Tibial nerve (tissue), 4 donors: ENCODE data around the gene DNAH6. TPM values are rescaled to one million over a fixed set of nuclear protein-coding genes. Genes with fewer than 3 reads are reported as not detected.

Experiments
- DNase-seq, 2 donors: peaks; one replicate each; pipeline ENCODE4 v3.0.0-alpha.2; 2019; ENCODE audit warnings: low spot score in 2 of 2
- H3K27ac ChIP-seq, 4 donors: fragments of 200-600 bp; sonication (generic) in 3 of 4; one replicate each; pipeline ENCODE4 v1.5.1; 2017 to 2019; ENCODE audit warnings: mild to moderate bottlenecking in 1 of 4
- H3K27me3 ChIP-seq, 2 donors: fragments of 200-600 bp; sonication (generic) in 1 of 2; one replicate each; pipeline versions ENCODE4 v1.5.1 to v1.6.0; 2017 to 2019
- H3K36me3 ChIP-seq, 3 donors: fragments of 200-600 bp; sonication (generic); one replicate each; pipeline ENCODE4 v1.5.1; 2018 to 2019
- H3K4me1 ChIP-seq, 4 donors: fragments of 200-600 bp; sonication (generic) in 3 of 4; one replicate each; pipeline ENCODE4 v1.5.1; 2017 to 2019
- H3K4me3 ChIP-seq, 4 donors: fragments of 200-600 bp; sonication (generic) in 3 of 4; one replicate each; pipeline ENCODE4 v1.5.1; 2017 to 2019; ENCODE audit warnings: mild to moderate bottlenecking in 1 of 4, moderate library complexity in 1 of 4
- H3K9me3 ChIP-seq, 4 donors: fragments of 200-600 bp; sonication (generic) in 3 of 4; one replicate each; pipeline ENCODE4 v1.5.1; 2017 to 2019
- EP300 ChIP-seq, 2 donors: sonication (generic); formaldehyde crosslinking; IDR thresholded peaks; one replicate each; pipeline ENCODE4 v1.6.1; 2017; ENCODE audit warnings: antibody characterized with exemption in 2 of 2, mild to moderate bottlenecking in 1 of 2
- POLR2A ChIP-seq, 2 donors: fragments of 450-650 bp; IDR thresholded peaks; one replicate each; pipeline ENCODE4 v1.6.1; 2017; ENCODE audit warnings: antibody characterized with exemption in 2 of 2, mild to moderate bottlenecking in 2 of 2, moderate library complexity in 2 of 2
- WGBS, 2 donors: methylation state at CpG; one replicate each; pipeline ENCODE4 v1.1.5; 2018; 5-methylcytosine and 5-hydroxymethylcytosine counted together
- total RNA-seq, 4 donors: library from RNA; depleted of rRNA; stranded (reverse); fragments of >200 nt; gene quantifications; one replicate each; pipeline ENCODE4 v1.1.0, GENCODE V29; 2016
- TF ChIP-seq, protein P1 (sequence below), 5 experiments: fragments of 200-600 bp in 3 of 5; fragments of 450-650 bp in 2 of 5; sonication (generic) in 3 of 5; IDR thresholded peaks; one replicate each; pipeline ENCODE4 v1.5.1; 2016 to 2019; ENCODE audit warnings: antibody characterized with exemption in 5 of 5, mild to moderate bottlenecking in 3 of 5, moderate library complexity in 2 of 5

Gene DNAH6
- total RNA-seq, 4 donors from 2014 or later: 2.2 to 5.9 (median 2.7) TPM

DNA sequence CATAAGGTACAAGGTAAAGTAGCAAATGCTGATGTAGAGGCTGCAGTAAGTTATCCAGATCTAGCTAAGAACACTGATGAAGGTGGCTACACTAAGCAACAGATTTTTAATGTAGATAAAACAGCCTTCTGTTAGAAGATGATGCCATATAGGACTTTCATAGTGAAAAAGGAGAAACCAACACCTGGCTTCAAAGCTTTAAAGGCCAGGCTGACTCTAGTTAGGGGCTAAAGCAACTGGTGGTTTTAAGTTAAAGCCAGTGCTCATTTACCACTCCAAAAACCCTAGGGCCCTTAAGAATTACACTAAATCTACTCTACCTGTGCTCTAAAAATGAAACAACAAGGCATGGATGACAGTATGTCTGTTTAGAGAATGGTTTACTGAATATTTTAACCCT is 131.0 kb downstream of the DNAH6 start:
- Histone ChIP-seq H3K4me3 (no peak overlapping the region), H3K27ac (no peak overlapping the region), H3K36me3 (no peaks in the 10 kb centered on the region), H3K27me3 (no peaks in the 10 kb centered on the region), H3K9me3 (peaks cover 0 to 13% (median 0%) of the 10 kb centered on the region in 4 donors), H3K4me1 (no peaks in the 10 kb centered on the region)
- TF ChIP-seq EP300 (IDR thresholded peaks at IDR 0.05) (no peak), POLR2A (IDR thresholded peaks at IDR 0.05) (no peak)
- TF ChIP-seq, protein P1, sequence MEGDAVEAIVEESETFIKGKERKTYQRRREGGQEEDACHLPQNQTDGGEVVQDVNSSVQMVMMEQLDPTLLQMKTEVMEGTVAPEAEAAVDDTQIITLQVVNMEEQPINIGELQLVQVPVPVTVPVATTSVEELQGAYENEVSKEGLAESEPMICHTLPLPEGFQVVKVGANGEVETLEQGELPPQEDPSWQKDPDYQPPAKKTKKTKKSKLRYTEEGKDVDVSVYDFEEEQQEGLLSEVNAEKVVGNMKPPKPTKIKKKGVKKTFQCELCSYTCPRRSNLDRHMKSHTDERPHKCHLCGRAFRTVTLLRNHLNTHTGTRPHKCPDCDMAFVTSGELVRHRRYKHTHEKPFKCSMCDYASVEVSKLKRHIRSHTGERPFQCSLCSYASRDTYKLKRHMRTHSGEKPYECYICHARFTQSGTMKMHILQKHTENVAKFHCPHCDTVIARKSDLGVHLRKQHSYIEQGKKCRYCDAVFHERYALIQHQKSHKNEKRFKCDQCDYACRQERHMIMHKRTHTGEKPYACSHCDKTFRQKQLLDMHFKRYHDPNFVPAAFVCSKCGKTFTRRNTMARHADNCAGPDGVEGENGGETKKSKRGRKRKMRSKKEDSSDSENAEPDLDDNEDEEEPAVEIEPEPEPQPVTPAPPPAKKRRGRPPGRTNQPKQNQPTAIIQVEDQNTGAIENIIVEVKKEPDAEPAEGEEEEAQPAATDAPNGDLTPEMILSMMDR (IDR thresholded peaks at IDR 0.05): no peak
- no peak for DNase-seq

DNA sequence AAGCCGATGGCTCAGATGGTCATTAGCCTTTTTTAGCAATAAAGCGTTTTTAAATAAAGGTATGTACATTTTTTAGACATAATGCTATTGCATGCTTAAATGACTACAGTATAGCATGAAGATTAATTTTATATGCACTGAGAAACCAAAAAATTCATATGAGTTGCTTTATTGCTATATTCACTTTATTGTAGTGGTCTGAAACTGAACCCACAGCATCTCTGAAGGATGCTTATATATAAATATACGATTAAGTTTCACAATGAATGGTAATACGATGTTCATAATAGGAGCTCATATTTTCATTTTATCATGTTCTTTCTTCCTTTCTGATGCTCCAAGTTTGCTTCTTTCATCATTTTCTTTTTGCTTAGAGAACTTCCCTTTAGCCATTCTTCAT is 132.8 kb downstream of the DNAH6 start:
- no peak for DNase-seq
- H3K9me3 ChIP-seq: peaks cover 0 to 9% (median 0%) of the 10 kb centered on the region in 4 donors
- WGBS, 2 donors: 88 to 95% methylated on average over 4 of the region's 4 CpGs
- TF ChIP-seq, protein P1 (IDR thresholded peaks at IDR 0.05): no peak
- no peak for TF ChIP-seq POLR2A (IDR thresholded peaks at IDR 0.05)
- no peak for TF ChIP-seq EP300 (IDR thresholded peaks at IDR 0.05)
- H3K4me1 ChIP-seq: no peaks in the 10 kb centered on the region
- no peaks in the 10 kb centered on the region for H3K36me3 ChIP-seq
- H3K27ac ChIP-seq: no peak overlapping the region
- no peaks in the 10 kb centered on the region for H3K27me3 ChIP-seq
- H3K4me3 ChIP-seq: no peak overlapping the region

GRCh38 chr2:84649487-84650142 is 133.3 kb downstream of the DNAH6 start:
- WGBS, 2 donors: 66 to 67% methylated on average over 2 of the region's 2 CpGs

GRCh38 chr2:84652431-84652830 is 136.1 kb downstream of the DNAH6 start:
- no peak for DNase-seq
- H3K9me3 ChIP-seq: no peaks in the 10 kb centered on the region
- H3K27me3 ChIP-seq: no peaks in the 10 kb centered on the region
- WGBS, 2 donors: 74 to 86% methylated on average over 1 of the region's 1 CpG
- H3K4me1 ChIP-seq: no peaks in the 10 kb centered on the region
- H3K27ac ChIP-seq: no peak overlapping the region
- no peak overlapping the region for H3K4me3 ChIP-seq
- H3K36me3 ChIP-seq: no peaks in the 10 kb centered on the region
- TF ChIP-seq EP300 (IDR thresholded peaks at IDR 0.05) (no peak), POLR2A (IDR thresholded peaks at IDR 0.05) (no peak)
- TF ChIP-seq, protein P1 (IDR thresholded peaks at IDR 0.05): no peak

More at GRCh38 chr2:84649487-84650142, 133.3 kb downstream of the DNAH6 start:
- Histone ChIP-seq H3K9me3 (peaks cover 0 to 6% (median 0%) of the 10 kb centered on the region in 4 donors), H3K4me1 (no peaks in the 10 kb centered on the region), H3K4me3 (no peak overlapping the region), H3K36me3 (no peaks in the 10 kb centered on the region), H3K27ac (no peak overlapping the region), H3K27me3 (no peaks in the 10 kb centered on the region)
- no peak for DNase-seq
- no peak for TF ChIP-seq POLR2A (IDR thresholded peaks at IDR 0.05)
- TF ChIP-seq, protein P1 (IDR thresholded peaks at IDR 0.05): no peak
- no peak for TF ChIP-seq EP300 (IDR thresholded peaks at IDR 0.05)

- whole genome bisulfite sequencing, 2 donors: 93 to 96% methylated on average over 3 of the region's 3 CpGs
These were observed 137.0 kb downstream of the DNAH6 start for GRCh38 chr2:84653302-84653701.

More at GRCh38 chr2:84653302-84653701, 137.0 kb downstream of the DNAH6 start:
- Histone ChIP-seq H3K4me1 (no peaks in the 10 kb centered on the region), H3K36me3 (no peaks in the 10 kb centered on the region), H3K27me3 (no peaks in the 10 kb centered on the region), H3K4me3 (no peak overlapping the region), H3K27ac (no peak overlapping the region), H3K9me3 (no peaks in the 10 kb centered on the region)
- DNase-seq: no peak
- TF ChIP-seq EP300 (IDR thresholded peaks at IDR 0.05): no peak
- TF ChIP-seq, protein P1 (IDR thresholded peaks at IDR 0.05): no peak
- no peak for TF ChIP-seq POLR2A (IDR thresholded peaks at IDR 0.05)
